B cell (primary cell): ENCODE measurements around the gene L2HGDH. TPM values are rescaled to one million over a fixed set of nuclear protein-coding genes. Genes with fewer than 3 reads are reported as not detected.

Source experiments
- ATAC-seq: fragments of 200-7000 bp; cut with Tn5 transposase; one replicate; pipeline ENCODE4 v1.10.0; 2021; ENCODE audit warnings: low read depth, mild to moderate bottlenecking, moderate number of reproducible peaks, moderate library complexity
- CTCF ChIA-PET: fragments of 350-600 bp; sonication (Branson Sonifier 250); formaldehyde crosslinking; loops from one replicate; lab custom pipeline; 2021; ENCODE audit warnings: antibody characterized with exemption, inconsistent platforms; lab: Charles Lee
- POLR2A ChIA-PET: fragments of 350-600 bp; sonication (Branson Sonifier 250); formaldehyde crosslinking; loops from one replicate; lab custom pipeline; 2021; ENCODE audit warnings: antibody characterized with exemption; lab: Charles Lee
- DNase-seq: peaks from one replicate; pipeline ENCODE4 v3.0.0; 2013
- H2AFZ ChIP-seq: 2 replicates; pipeline ENCODE4 v1.6.1; 2012; ENCODE audit warnings: mild to moderate bottlenecking, low read depth, low read length; ENCODE audit not compliant: insufficient read depth, poor library complexity, severe bottlenecking
- H3K27ac ChIP-seq, 2 donors: 1 replicate in 1 of 2; 2 replicates in 1 of 2; pipeline ENCODE4 v1.5.1; 2012 to 2013; ENCODE audit warnings: low read length in 2 of 2, mild to moderate bottlenecking in 2 of 2, moderate library complexity in 1 of 2
- H3K27me3 ChIP-seq, 4 experiments: fragments of 200-600 bp in 1 of 4; sonication (generic) in 1 of 4; replicated peaks in 1 of 4; 1 replicate in 2 of 4; 2 replicates in 2 of 4; pipeline versions ENCODE4 v1.6.1 to v1.7.0; 2013 to 2016; ENCODE audit warnings: low read length in 3 of 4, mild to moderate bottlenecking in 2 of 4, mixed read lengths in 1 of 4, moderate library complexity in 1 of 4; ENCODE audit not compliant: insufficient read depth in 4 of 4, control insufficient read depth in 3 of 4; ENCODE audit errors: control extremely low read depth in 1 of 4
- H3K36me3 ChIP-seq, 2 experiments: replicated peaks in 1 of 2; 1 replicate in 1 of 2; 2 replicates in 1 of 2; pipeline versions ENCODE4 v1.6.1 to v1.7.1; 2013; ENCODE audit warnings: low read length in 1 of 2; ENCODE audit not compliant: insufficient read depth in 2 of 2, control insufficient read depth in 1 of 2; ENCODE audit errors: control extremely low read depth in 1 of 2, extremely low read depth in 1 of 2
- H3K4me1 ChIP-seq, 2 donors: fragments of 200-600 bp in 1 of 2; sonication (generic) in 1 of 2; 1 replicate in 1 of 2; 2 replicates in 1 of 2; pipeline versions ENCODE4 v1.5.1 to v1.6.1; 2013 to 2017; ENCODE audit warnings: low read length in 2 of 2; ENCODE audit not compliant: control insufficient read depth in 2 of 2, insufficient read depth in 2 of 2
- H3K4me2 ChIP-seq: replicated peaks from 2 replicates; pipeline ENCODE3; 2012; ENCODE audit warnings: mild to moderate bottlenecking, low read depth, low read length; ENCODE audit not compliant: poor library complexity, severe bottlenecking
- H3K4me3 ChIP-seq, 5 experiments: fragments of 200-600 bp in 1 of 5; sonication (generic) in 1 of 5; 1 replicate in 3 of 5; 2 replicates in 2 of 5; pipeline versions ENCODE4 v1.5.1 to v1.7.0; 2011 to 2016; ENCODE audit warnings: low read length in 4 of 5, mild to moderate bottlenecking in 4 of 5, low read depth in 2 of 5, control low read depth in 1 of 5, moderate library complexity in 1 of 5; ENCODE audit not compliant: insufficient read depth in 1 of 5; ENCODE audit errors: control extremely low read depth in 1 of 5, extremely low read depth in 1 of 5
- H3K79me2 ChIP-seq: fragments of 200-600 bp; sonication (generic); one replicate; pipeline ENCODE4 v1.6.0; 2016; ENCODE audit warnings: low read length; ENCODE audit not compliant: control insufficient read depth, insufficient read depth
- H3K9ac ChIP-seq: fragments of 200-600 bp; sonication (generic); 2 replicates; pipeline ENCODE4 v1.6.1; 2017; ENCODE audit warnings: mild to moderate bottlenecking, low read length, moderate library complexity
- H3K9me3 ChIP-seq, 3 donors: one replicate each; pipeline versions ENCODE4 v1.6.1 to v1.7.1; 2013; ENCODE audit warnings: low read length in 2 of 3; ENCODE audit not compliant: control insufficient read depth in 2 of 3, insufficient read depth in 1 of 3; ENCODE audit errors: control extremely low read depth in 1 of 3
- H4K20me1 ChIP-seq: 2 replicates; pipeline ENCODE4 v1.6.0; 2012; ENCODE audit warnings: mild to moderate bottlenecking, low read length; ENCODE audit not compliant: insufficient read depth, control insufficient read depth, poor library complexity, severe bottlenecking
- H3K27ac Mint-ChIP-seq: one replicate; pipeline ENCODE4 v1.8.0; 2021; ENCODE audit warnings: mixed read lengths
- H3K27me3 Mint-ChIP-seq: one replicate; pipeline ENCODE4 v1.8.0; 2021; ENCODE audit warnings: mixed read lengths
- H3K4me1 Mint-ChIP-seq: one replicate; pipeline ENCODE4 v1.8.0; 2021; ENCODE audit warnings: mixed read lengths
- H3K4me3 Mint-ChIP-seq: one replicate; pipeline ENCODE4 v1.8.0; 2021; ENCODE audit warnings: mixed read lengths
- H3K9me3 Mint-ChIP-seq: one replicate; pipeline ENCODE4 v1.8.0; 2022; ENCODE audit warnings: mixed read lengths; ENCODE audit not compliant: insufficient read depth
- CTCF ChIP-seq: fragments of 200-600 bp; IDR thresholded peaks from one replicate; pipeline ENCODE4 v1.8.0; 2022; ENCODE audit warnings: antibody characterized with exemption, mild to moderate bottlenecking
- EZH2 ChIP-seq: IDR thresholded peaks from 2 replicates; pipeline ENCODE4 v1.6.1; 2012; ENCODE audit warnings: borderline replicate concordance, low read depth, mild to moderate bottlenecking, moderate library complexity, low read length; ENCODE audit not compliant: insufficient read depth, poor library complexity, severe bottlenecking
- WGBS: methylation state at CpG from one replicate; pipeline ENCODE4 v1.1.5; 2013; ENCODE audit warnings: missing lambda C conversion rate; ENCODE audit not compliant: insufficient coverage; 5-methylcytosine and 5-hydroxymethylcytosine counted together
- intact Hi-C: fragments of 100-400 bp; cut with micrococcal nuclease; formaldehyde crosslinking; loops from one replicate; pipeline ENCODE4 v1.10.0; 2022
- polyA plus RNA-seq: library from polyadenylated mRNA; depleted of rRNA; stranded (reverse); fragments of >200 nt; gene quantifications from 2 replicates; pipeline ENCODE4 v1.2.3, GENCODE V29; 2012
- total RNA-seq, 2 donors: library from RNA; stranded (reverse); fragments of 120-200 nt in 1 of 2; gene quantifications; 1 replicate in 1 of 2; 2 replicates in 1 of 2; pipeline versions ENCODE4 v1.2.3 to v1.2.4, GENCODE V29; 2013 to 2022

L2HGDH gene
- total and polyA plus RNA-seq, 2 donors (not counting 1 experiment from before 2014, with no cell fraction given), result 1.1 to 5.5 TPM

DNA sequence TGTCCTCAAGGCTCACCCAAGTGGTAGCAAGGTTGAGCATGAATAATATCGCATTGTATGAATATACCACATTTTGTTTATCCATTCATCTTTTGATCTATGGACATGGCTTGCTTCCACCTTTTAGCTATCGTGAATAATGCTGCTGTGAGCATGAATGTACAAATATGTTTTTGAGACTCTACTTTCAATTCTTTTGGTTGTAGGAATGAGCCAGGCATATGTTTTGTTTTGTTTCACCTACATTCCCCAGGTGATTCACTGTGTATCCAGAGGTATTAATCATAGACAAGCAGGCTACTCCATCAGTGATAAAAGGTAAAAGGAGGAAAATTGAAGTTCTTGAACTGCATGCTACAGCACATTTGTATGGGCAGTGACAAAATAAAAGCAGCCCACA lies 48.8 kb upstream of the L2HGDH start:
- H3K4me2 ChIP-seq, result no peak overlapping the region
- ATAC-seq (no peak), DNase-seq (no peak)
- no CpG with 5 or more reads among the region's 2 CpGs for WGBS
- no peaks in the 10 kb centered on the region for H3K27me3 ChIP-seq
- H3K9me3 ChIP-seq, result peaks cover 0 to 4% (median 0%) of the 10 kb centered on the region in 3 donors
- H3K27ac Mint-ChIP-seq, result peak overlapping the region; percentile 5
- H4K20me1 ChIP-seq, result no peaks in the 10 kb centered on the region
- POLR2A ChIA-PET, result no interaction called here
- intact Hi-C loops, result no loop called here
- no peaks in the 10 kb centered on the region for H3K27me3 Mint-ChIP-seq
- H3K4me3 Mint-ChIP-seq, result no peak overlapping the region
- TF ChIP-seq EZH2, result no peak
- no peak for TF ChIP-seq CTCF
- peaks cover 0 to 18% of the 10 kb centered on the region in 2 experiments for H3K36me3 ChIP-seq
- no peak overlapping the region for H3K4me3 ChIP-seq
- H3K4me1 Mint-ChIP-seq, result peaks cover 36% of the 10 kb centered on the region
- no peak overlapping the region for H3K27ac ChIP-seq
- no peak overlapping the region for H3K9ac ChIP-seq
- CTCF ChIA-PET, result no interaction called here
- H3K79me2 ChIP-seq, result no peaks in the 10 kb centered on the region
- H2AFZ ChIP-seq, result no peak overlapping the region
- no peaks in the 10 kb centered on the region for H3K9me3 Mint-ChIP-seq
- peaks cover 15 to 24% of the 10 kb centered on the region in 2 donors for H3K4me1 ChIP-seq

GRCh38 chr14:50360093-50360492 lies 48.1 kb upstream of the L2HGDH start:
- H2AFZ ChIP-seq, result no peak overlapping the region
- H3K9ac ChIP-seq, result no peak overlapping the region
- peaks cover 0 to 18% of the 10 kb centered on the region in 2 experiments for H3K36me3 ChIP-seq
- no CpG with 5 or more reads among the region's 3 CpGs for WGBS
- ChIA-PET CTCF (no interaction called here), POLR2A (no interaction called here)
- peaks cover 15 to 23% of the 10 kb centered on the region in 2 donors for H3K4me1 ChIP-seq
- no peaks in the 10 kb centered on the region for H3K27me3 Mint-ChIP-seq
- TF ChIP-seq EZH2 (no peak), CTCF (no peak)
- no peak for DNase-seq
- no peaks in the 10 kb centered on the region for H3K79me2 ChIP-seq
- no peaks in the 10 kb centered on the region for H3K9me3 Mint-ChIP-seq
- no peaks in the 10 kb centered on the region for H3K27me3 ChIP-seq
- peaks cover 0 to 4% (median 0%) of the 10 kb centered on the region in 3 donors for H3K9me3 ChIP-seq
- no peaks in the 10 kb centered on the region for H4K20me1 ChIP-seq
- no peak overlapping the region for H3K27ac ChIP-seq
- ATAC-seq, result no peak
- no peak overlapping the region for H3K4me3 Mint-ChIP-seq
- peaks cover 32% of the 10 kb centered on the region for H3K4me1 Mint-ChIP-seq
- intact Hi-C loops, result no loop called here
- no peak overlapping the region for H3K27ac Mint-ChIP-seq
- H3K4me2 ChIP-seq, result no peak overlapping the region
- no peak overlapping the region for H3K4me3 ChIP-seq
